ENCODE results near the gene PTEN.
"Not testable (repeated sequence)": the region's sequence is repeated elsewhere in the genome, so short reads cannot be mapped to it uniquely, and the experiment has no call there.

- TF ChIP-seq, protein P1, sequence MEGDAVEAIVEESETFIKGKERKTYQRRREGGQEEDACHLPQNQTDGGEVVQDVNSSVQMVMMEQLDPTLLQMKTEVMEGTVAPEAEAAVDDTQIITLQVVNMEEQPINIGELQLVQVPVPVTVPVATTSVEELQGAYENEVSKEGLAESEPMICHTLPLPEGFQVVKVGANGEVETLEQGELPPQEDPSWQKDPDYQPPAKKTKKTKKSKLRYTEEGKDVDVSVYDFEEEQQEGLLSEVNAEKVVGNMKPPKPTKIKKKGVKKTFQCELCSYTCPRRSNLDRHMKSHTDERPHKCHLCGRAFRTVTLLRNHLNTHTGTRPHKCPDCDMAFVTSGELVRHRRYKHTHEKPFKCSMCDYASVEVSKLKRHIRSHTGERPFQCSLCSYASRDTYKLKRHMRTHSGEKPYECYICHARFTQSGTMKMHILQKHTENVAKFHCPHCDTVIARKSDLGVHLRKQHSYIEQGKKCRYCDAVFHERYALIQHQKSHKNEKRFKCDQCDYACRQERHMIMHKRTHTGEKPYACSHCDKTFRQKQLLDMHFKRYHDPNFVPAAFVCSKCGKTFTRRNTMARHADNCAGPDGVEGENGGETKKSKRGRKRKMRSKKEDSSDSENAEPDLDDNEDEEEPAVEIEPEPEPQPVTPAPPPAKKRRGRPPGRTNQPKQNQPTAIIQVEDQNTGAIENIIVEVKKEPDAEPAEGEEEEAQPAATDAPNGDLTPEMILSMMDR (IDR thresholded peaks at IDR 0.05; ENCODE audit: low read length): not testable (repeated sequence)
- not testable (repeated sequence) for TF ChIP-seq EZH2 (IDR thresholded peaks at IDR 0.05; ENCODE audit: borderline replicate concordance, low read length)
Observed at GRCh38 chr10:87846711-87847110, 16.7 kb upstream of the PTEN start.

Data from OCI-LY1 (cell line).